Body of pancreas (tissue), 4 donors: ENCODE measurements around the gene FBXO22. TPM values are rescaled to one million over a fixed set of nuclear protein-coding genes. Genes with fewer than 3 reads are reported as not detected.

Source experiments
- ATAC-seq: fragments of 150-250 bp; one replicate; pipeline ENCODE4 v1.9.1; 2016
- DNase-seq, 4 donors: peaks; one replicate each; pipeline ENCODE4 v3.0.0-alpha.2; 2019
- H3K27ac ChIP-seq, 4 donors: fragments of 200-600 bp; sonication (generic); 1 replicate in 3 of 4; 2 replicates in 1 of 4; pipeline versions ENCODE4 v1.5.1 to v1.6.1; 2016 to 2019; ENCODE audit warnings: mild to moderate bottlenecking in 1 of 4, mixed read lengths in 1 of 4, moderate library complexity in 1 of 4
- H3K27me3 ChIP-seq, 2 donors: fragments of 200-600 bp; sonication (generic); one replicate each; pipeline ENCODE4 v1.6.0; 2016; ENCODE audit warnings: mild to moderate bottlenecking in 1 of 2
- H3K36me3 ChIP-seq, 2 donors: fragments of 200-600 bp; sonication (generic); replicated peaks in 1 of 2; 2 replicates each; pipeline ENCODE4 v1.5.1; 2016; ENCODE audit warnings: low read depth in 2 of 2; ENCODE audit not compliant: insufficient read depth in 1 of 2
- H3K4me1 ChIP-seq: fragments of 200-600 bp; sonication (generic); one replicate; pipeline ENCODE4 v1.6.0; 2016
- H3K4me3 ChIP-seq, 2 donors: fragments of 200-600 bp; sonication (generic); 1 replicate in 1 of 2; 2 replicates in 1 of 2; pipeline ENCODE4 v1.5.1; 2016 to 2019
- H3K9me3 ChIP-seq, 3 donors: fragments of 200-600 bp; sonication (generic); 1 replicate in 2 of 3; 2 replicates in 1 of 3; pipeline ENCODE4 v1.5.1; 2016
- POLR2A ChIP-seq, 3 donors: fragments of 450-650 bp; IDR thresholded peaks; one replicate each; pipeline ENCODE4 v1.6.1; 2016; ENCODE audit warnings: antibody characterized with exemption in 3 of 3, mild to moderate bottlenecking in 2 of 3
- WGBS, 2 donors: methylation state at CpG; one replicate each; pipeline ENCODE4 v1.1.5; 2017; 5-methylcytosine and 5-hydroxymethylcytosine counted together
- intact Hi-C: fragments of 100-400 bp; cut with DNase I; formaldehyde crosslinking; loops from one replicate; pipeline ENCODE4 v1.15.1; 2023
- total RNA-seq, 2 donors: library from RNA; depleted of rRNA; stranded (reverse); fragments of >200 nt; gene quantifications; one replicate each; pipeline ENCODE4 v1.1.0, GENCODE V29; 2016
- TF ChIP-seq, protein P1 (sequence below), 7 experiments: fragments of 450-650 bp in 4 of 7; fragments of 200-600 bp in 3 of 7; sonication (generic) in 3 of 7; IDR thresholded peaks; one replicate each; pipeline ENCODE4 v1.5.1; 2016 to 2019; ENCODE audit warnings: antibody characterized with exemption in 7 of 7

The FBXO22 gene
- total RNA-seq, 2 donors from 2014 or later, result 13.5 to 23.9 TPM

DNA sequence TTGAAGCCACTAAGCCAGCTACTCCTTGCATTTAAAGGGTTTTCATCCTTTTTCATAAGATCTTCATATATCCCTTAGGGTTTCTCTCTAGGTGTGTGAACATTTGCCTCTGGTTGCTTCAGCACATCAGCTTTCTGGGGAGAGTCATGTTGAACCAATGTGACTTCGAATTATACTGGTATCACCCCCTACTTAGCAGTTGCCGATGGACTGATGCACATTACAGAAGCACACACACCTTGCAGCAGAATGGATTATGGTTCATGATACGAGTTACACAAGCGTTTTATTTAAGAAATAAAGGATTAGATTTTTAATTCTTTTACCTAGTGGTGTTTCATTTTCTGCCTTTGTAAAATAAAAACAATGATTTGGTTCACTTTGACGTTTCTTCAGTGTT lies 39.6 kb downstream of the FBXO22 start:
- no peak overlapping the region for H3K27ac ChIP-seq
- TF ChIP-seq, protein P1, sequence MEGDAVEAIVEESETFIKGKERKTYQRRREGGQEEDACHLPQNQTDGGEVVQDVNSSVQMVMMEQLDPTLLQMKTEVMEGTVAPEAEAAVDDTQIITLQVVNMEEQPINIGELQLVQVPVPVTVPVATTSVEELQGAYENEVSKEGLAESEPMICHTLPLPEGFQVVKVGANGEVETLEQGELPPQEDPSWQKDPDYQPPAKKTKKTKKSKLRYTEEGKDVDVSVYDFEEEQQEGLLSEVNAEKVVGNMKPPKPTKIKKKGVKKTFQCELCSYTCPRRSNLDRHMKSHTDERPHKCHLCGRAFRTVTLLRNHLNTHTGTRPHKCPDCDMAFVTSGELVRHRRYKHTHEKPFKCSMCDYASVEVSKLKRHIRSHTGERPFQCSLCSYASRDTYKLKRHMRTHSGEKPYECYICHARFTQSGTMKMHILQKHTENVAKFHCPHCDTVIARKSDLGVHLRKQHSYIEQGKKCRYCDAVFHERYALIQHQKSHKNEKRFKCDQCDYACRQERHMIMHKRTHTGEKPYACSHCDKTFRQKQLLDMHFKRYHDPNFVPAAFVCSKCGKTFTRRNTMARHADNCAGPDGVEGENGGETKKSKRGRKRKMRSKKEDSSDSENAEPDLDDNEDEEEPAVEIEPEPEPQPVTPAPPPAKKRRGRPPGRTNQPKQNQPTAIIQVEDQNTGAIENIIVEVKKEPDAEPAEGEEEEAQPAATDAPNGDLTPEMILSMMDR (IDR thresholded peaks at IDR 0.05), result no peak
- TF ChIP-seq POLR2A (IDR thresholded peaks at IDR 0.05), result no peak
- H3K9me3 ChIP-seq, result no peaks in the 10 kb centered on the region
- H3K27me3 ChIP-seq, result no peaks in the 10 kb centered on the region
- intact Hi-C loops, result no loop called here
- H3K36me3 ChIP-seq, result no peaks in the 10 kb centered on the region
- DNase-seq, result no peak
- H3K4me3 ChIP-seq, result no peak overlapping the region
- WGBS, 2 donors, result 71 to 87% methylated on average over 5 of the region's 5 CpGs
- ATAC-seq, result no peak
- H3K4me1 ChIP-seq, result no peaks in the 10 kb centered on the region

DNA sequence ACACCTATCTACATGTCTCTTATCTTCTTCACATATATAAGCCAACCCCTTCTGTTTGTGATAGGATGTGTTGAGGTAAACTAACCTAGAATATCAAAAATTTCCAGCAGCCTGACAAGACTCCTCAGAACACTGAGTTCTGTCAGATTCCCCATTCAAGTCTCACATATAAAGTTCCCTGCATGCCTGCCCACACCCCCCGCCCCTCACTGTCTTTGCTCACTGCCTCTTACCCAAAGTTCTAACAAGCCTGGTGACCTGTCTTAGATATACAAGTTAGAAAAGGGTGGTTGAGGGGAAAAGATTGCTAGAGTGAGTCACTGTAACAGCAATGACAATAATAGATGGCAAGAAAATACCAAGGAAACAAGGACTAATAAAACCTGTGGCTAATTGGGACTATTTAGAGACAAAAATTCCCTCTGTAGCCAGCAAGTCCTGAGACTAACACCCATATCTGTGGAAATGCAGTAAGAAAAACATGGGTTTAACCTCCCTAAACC lies 40.1 kb downstream of the FBXO22 start:
- Histone ChIP-seq H3K36me3 (no peaks in the 10 kb centered on the region), H3K27me3 (no peaks in the 10 kb centered on the region), H3K9me3 (no peaks in the 10 kb centered on the region), H3K27ac (no peak overlapping the region), H3K4me1 (no peaks in the 10 kb centered on the region), H3K4me3 (no peak overlapping the region)
- TF ChIP-seq, protein P1 (IDR thresholded peaks at IDR 0.05), result no peak
- TF ChIP-seq POLR2A (IDR thresholded peaks at IDR 0.05), result no peak
- no peak for DNase-seq
- intact Hi-C loops, result no loop called here
- WGBS, 2 donors, result 75 to 94% methylated on average over 1 of the region's 1 CpG
- no peak for ATAC-seq

DNA sequence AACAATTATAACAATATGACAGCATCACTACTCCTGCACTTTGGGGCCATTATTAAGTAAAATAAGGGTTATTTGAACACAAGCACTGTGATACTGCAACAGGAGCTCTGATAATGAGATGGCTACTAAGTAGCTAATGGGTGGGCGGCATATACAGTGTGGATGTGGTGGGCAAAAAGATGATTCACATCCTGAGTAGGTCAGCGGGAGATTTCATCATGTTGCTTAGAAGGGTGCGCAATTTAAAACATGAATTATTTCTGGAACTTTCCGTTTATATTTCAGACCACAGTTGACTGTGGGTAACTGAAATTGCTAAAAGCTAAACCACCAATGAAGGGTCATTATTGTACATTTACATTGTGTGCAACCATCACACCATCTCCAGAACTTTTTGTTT lies 42.3 kb downstream of the FBXO22 start:
- ATAC-seq (no peak), DNase-seq (no peak)
- Histone ChIP-seq H3K27ac (no peak overlapping the region), H3K4me1 (no peaks in the 10 kb centered on the region), H3K9me3 (no peaks in the 10 kb centered on the region), H3K36me3 (no peaks in the 10 kb centered on the region), H3K4me3 (no peak overlapping the region), H3K27me3 (no peaks in the 10 kb centered on the region)
- 73 to 92% methylated on average over 4 of the region's 4 CpGs for WGBS, 2 donors
- intact Hi-C loops, result no loop called here
- TF ChIP-seq, protein P1 (IDR thresholded peaks at IDR 0.05), result no peak
- no peak for TF ChIP-seq POLR2A (IDR thresholded peaks at IDR 0.05)

DNA sequence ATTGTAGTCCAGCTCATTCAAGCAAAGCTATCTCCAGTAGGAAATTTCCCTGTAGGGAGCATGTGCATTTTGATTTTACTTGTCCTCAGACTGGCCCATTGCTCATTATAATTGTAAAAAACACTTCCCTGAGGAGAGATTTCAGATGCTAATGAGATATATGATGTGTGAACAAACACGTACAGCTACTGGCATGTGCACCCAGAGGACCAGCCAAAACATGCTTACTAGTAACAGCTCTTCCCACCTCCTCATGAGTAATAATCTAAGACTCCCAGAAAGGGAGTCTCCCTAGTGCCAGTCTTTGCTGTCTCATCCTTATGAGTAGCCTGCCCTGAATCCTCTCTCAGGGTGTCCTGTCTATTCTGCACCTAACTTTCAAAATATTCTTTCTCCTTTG lies 43.4 kb downstream of the FBXO22 start:
- Histone ChIP-seq H3K27ac (no peak overlapping the region), H3K9me3 (no peaks in the 10 kb centered on the region), H3K27me3 (no peaks in the 10 kb centered on the region), H3K4me3 (no peak overlapping the region), H3K4me1 (no peaks in the 10 kb centered on the region), H3K36me3 (no peaks in the 10 kb centered on the region)
- DNase-seq, result no peak
- intact Hi-C loops, result no loop called here
- no peak for ATAC-seq
- TF ChIP-seq, protein P1 (IDR thresholded peaks at IDR 0.05), result no peak
- TF ChIP-seq POLR2A (IDR thresholded peaks at IDR 0.05), result no peak
- 75 to 83% methylated on average over 1 of the region's 1 CpG for WGBS, 2 donors

DNA sequence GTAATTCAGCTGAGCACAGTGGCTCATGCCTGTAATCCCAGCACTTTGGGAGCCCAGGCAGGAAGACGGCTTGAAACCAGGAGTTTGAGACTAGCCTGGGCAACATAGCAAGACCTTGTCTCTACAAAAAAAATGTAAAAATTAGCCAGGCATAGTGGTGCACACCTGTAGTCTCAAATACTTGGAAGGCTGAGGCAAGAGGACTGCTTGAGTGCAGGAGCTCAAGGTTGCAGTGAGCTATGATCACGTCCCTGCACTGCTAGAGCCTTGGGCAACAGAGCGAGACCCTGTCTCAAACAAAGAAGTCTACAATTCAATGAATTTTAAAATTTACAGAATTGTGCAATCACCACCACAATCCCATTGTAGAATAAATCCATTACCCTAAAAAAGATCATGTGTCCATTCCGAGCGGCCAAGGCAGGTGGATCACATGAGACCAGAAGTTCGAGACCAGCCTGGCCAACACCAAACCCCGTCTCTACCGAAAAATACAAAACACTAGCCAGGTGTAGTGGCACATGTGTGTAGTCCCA lies 45.2 kb downstream of the FBXO22 start:
- DNase-seq (no peak), ATAC-seq (no peak)
- TF ChIP-seq, protein P1 (IDR thresholded peaks at IDR 0.05), result no peak
- TF ChIP-seq POLR2A (IDR thresholded peaks at IDR 0.05), result no peak
- Histone ChIP-seq H3K9me3 (no peaks in the 10 kb centered on the region), H3K27ac (no peak overlapping the region), H3K36me3 (no peaks in the 10 kb centered on the region), H3K4me3 (no peak overlapping the region), H3K4me1 (no peaks in the 10 kb centered on the region), H3K27me3 (no peaks in the 10 kb centered on the region)
- intact Hi-C loops, result no loop called here
- WGBS, 2 donors, result 78 to 81% methylated on average over 8 of the region's 8 CpGs
